ENCODE results near the gene C1orf159. TPM values are rescaled to one million over a fixed set of nuclear protein-coding genes. Genes with fewer than 3 reads are reported as not detected.

C1orf159 gene
- total and polyA plus RNA-seq, 2 experiments from 2014 or later: 7.1 to 25.1 TPM

DNA sequence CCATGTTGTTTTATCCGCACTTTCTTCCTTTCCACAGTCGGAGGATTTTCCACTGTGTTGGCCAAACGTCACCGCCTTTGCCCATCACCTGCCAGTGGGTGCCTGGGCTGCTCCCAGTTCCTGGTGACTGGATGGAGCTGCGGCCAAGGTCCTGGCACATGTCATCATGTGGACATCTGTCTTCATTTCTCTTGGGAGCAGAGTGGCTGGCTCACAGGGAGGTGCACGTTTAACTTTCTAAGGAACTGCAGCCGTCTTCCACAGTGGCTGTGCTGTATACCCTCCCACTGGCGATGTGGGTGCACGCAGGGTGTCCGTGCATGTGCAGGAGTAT, 22.3 kb downstream of the C1orf159 start:
- Histone ChIP-seq H3K79me2 (no peaks in the 10 kb centered on the region), H4K20me1 (ENCODE audit: insufficient read depth, poor library complexity, severe bottlenecking) (no peaks in the 10 kb centered on the region), H3K27ac (no peak overlapping the region), H3K4me2 (no peak overlapping the region), H3K4me3 (no peak overlapping the region), H3K36me3 (replicated peaks; ENCODE audit: insufficient read depth, low read depth) (no peaks in the 10 kb centered on the region), H3K9me3 (ENCODE audit: low read depth) (no peaks in the 10 kb centered on the region), H3K9me2 (replicated peaks; ENCODE audit: insufficient read depth) (no peaks in the 10 kb centered on the region), H3K4me1 (ENCODE audit: insufficient read depth) (no peaks in the 10 kb centered on the region), H3K27me3 (no peaks in the 10 kb centered on the region), H2AFZ (no peak overlapping the region)
- WGBS (ENCODE audit: low lambda C conversion rate, missing lambda C conversion rate): 96% methylated on average over 10 of the region's 10 CpGs
- no peak for TF ChIP-seq EZH2 (IDR thresholded peaks at IDR 0.05; ENCODE audit: borderline replicate concordance)
- TF ChIP-seq, protein P1, sequence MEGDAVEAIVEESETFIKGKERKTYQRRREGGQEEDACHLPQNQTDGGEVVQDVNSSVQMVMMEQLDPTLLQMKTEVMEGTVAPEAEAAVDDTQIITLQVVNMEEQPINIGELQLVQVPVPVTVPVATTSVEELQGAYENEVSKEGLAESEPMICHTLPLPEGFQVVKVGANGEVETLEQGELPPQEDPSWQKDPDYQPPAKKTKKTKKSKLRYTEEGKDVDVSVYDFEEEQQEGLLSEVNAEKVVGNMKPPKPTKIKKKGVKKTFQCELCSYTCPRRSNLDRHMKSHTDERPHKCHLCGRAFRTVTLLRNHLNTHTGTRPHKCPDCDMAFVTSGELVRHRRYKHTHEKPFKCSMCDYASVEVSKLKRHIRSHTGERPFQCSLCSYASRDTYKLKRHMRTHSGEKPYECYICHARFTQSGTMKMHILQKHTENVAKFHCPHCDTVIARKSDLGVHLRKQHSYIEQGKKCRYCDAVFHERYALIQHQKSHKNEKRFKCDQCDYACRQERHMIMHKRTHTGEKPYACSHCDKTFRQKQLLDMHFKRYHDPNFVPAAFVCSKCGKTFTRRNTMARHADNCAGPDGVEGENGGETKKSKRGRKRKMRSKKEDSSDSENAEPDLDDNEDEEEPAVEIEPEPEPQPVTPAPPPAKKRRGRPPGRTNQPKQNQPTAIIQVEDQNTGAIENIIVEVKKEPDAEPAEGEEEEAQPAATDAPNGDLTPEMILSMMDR (IDR thresholded peaks at IDR 0.05; ENCODE audit: poor library complexity): no peak
- no peak for TF ChIP-seq EZH2phosphoT487 (IDR thresholded peaks at IDR 0.05; ENCODE audit: low read depth, severe bottlenecking, unreplicated experiment)
- DNase-seq (ENCODE audit: low spot score): no peak

DNA sequence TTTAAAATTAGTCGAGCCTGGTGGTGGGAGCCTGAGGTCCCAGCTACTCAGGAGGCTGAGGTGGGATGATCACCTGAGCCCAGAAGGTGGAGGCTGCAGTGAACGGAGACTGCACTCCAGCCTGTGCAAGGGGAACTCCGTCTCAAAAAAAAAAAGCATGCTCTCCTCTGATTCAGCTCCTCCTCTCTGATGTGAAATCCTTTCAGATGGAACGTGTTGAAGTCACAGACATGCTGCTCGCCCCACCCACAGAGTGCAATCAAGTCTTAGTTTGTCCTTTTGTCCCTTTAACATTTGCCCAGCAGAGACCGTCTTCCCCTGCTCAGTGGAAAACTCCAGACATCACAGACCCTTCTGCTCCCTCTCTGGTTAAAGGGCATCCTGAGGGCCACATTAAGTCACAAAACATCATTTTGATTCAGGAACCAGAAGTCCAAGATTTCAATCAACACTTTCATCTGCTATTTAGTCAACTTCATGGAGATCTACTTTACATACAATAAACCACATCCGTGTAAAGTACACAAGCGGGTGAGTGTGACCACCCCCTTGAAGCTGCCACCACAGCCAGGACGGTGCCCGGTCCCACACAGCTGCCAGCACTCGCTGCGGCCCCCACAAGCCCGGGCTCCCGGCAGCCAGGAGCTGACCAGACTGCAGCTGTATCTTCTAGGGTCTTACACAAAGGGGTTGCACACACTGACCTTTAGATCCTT, 22.8 kb downstream of the C1orf159 start:
- no peaks in the 10 kb centered on the region for H3K9me3 ChIP-seq (ENCODE audit: low read depth)
- H3K79me2 ChIP-seq: no peaks in the 10 kb centered on the region
- H4K20me1 ChIP-seq (ENCODE audit: insufficient read depth, poor library complexity, severe bottlenecking): no peaks in the 10 kb centered on the region
- no peak overlapping the region for H2AFZ ChIP-seq
- no peaks in the 10 kb centered on the region for H3K36me3 ChIP-seq (replicated peaks; ENCODE audit: insufficient read depth, low read depth)
- H3K27me3 ChIP-seq: no peaks in the 10 kb centered on the region
- H3K4me1 ChIP-seq (ENCODE audit: insufficient read depth): no peaks in the 10 kb centered on the region
- H3K9me2 ChIP-seq (replicated peaks; ENCODE audit: insufficient read depth): no peaks in the 10 kb centered on the region
- H3K4me3 ChIP-seq: no peak overlapping the region
- TF ChIP-seq EZH2phosphoT487 (IDR thresholded peaks at IDR 0.05; ENCODE audit: low read depth, severe bottlenecking, unreplicated experiment) (no peak), EZH2 (IDR thresholded peaks at IDR 0.05; ENCODE audit: borderline replicate concordance) (no peak)
- TF ChIP-seq, protein P1 (IDR thresholded peaks at IDR 0.05; ENCODE audit: poor library complexity): no peak
- H3K27ac ChIP-seq: no peak overlapping the region
- 90% methylated on average over 14 of the region's 14 CpGs for WGBS (ENCODE audit: low lambda C conversion rate, missing lambda C conversion rate)
- H3K4me2 ChIP-seq: no peak overlapping the region
- DNase-seq (ENCODE audit: low spot score): peak; percentile 19

DNA sequence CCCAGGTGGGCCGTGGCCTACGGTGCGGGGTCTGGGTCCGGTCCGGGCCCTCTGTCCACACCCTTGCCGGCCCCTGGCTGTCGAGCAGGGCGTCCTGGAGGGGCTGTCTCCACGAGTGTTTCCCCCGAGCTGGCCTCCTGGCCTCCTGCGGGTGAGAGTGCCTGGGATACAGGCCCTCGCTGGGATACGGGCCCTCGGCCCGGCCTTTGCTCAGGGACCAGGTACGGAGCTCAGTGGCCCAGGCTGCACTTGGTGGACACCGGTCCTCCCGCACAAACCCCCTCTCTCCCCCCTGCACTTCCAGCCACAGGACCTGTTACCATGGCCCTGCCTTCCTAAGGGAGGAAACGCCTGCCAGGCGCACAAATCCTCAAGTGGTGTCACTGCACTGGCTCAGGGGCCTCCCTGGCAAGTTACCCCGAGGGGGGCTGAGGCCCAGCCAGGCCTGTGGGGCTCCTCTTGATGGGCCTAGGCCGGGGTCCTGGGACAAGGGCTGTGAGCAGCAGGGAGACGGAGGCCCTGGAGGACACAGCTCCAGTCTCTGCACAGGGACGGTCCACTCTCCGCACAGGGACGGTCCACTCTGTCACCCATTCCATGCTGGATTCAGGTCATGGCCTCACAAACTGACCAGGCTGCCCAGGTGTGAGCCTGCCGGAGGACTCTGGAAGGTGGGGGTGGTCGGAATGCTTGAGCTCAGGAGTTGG, 23.6 kb downstream of the C1orf159 start:
- H3K79me2 ChIP-seq: no peaks in the 10 kb centered on the region
- TF ChIP-seq, protein P1 (IDR thresholded peaks at IDR 0.05; ENCODE audit: poor library complexity): no peak
- TF ChIP-seq EZH2phosphoT487 (IDR thresholded peaks at IDR 0.05; ENCODE audit: low read depth, severe bottlenecking, unreplicated experiment) (no peak), EZH2 (IDR thresholded peaks at IDR 0.05; ENCODE audit: borderline replicate concordance) (no peak)
- H3K27me3 ChIP-seq: no peaks in the 10 kb centered on the region
- H4K20me1 ChIP-seq (ENCODE audit: insufficient read depth, poor library complexity, severe bottlenecking): no peaks in the 10 kb centered on the region
- H2AFZ ChIP-seq: no peak overlapping the region
- no peak overlapping the region for H3K4me3 ChIP-seq
- no peak overlapping the region for H3K4me2 ChIP-seq
- no peaks in the 10 kb centered on the region for H3K4me1 ChIP-seq (ENCODE audit: insufficient read depth)
- H3K27ac ChIP-seq: no peak overlapping the region
- no peaks in the 10 kb centered on the region for H3K9me3 ChIP-seq (ENCODE audit: low read depth)
- 95% methylated on average over 28 of the region's 28 CpGs for WGBS (ENCODE audit: low lambda C conversion rate, missing lambda C conversion rate)
- no peaks in the 10 kb centered on the region for H3K9me2 ChIP-seq (replicated peaks; ENCODE audit: insufficient read depth)
- no peak for DNase-seq (ENCODE audit: low spot score)
- no peaks in the 10 kb centered on the region for H3K36me3 ChIP-seq (replicated peaks; ENCODE audit: insufficient read depth, low read depth)
